GM21737 (cell line): Measurements from ENCODE around the gene RDH5.

ENCODE experiments used
- ATAC-seq: cut with Tn5 transposase; IDR thresholded peaks from one replicate; pipeline ENCODE4 v1.9.1; 2021; ENCODE audit warnings: mild to moderate bottlenecking, moderate library complexity; ENCODE audit not compliant: unreplicated experiment

Gene RDH5

DNA sequence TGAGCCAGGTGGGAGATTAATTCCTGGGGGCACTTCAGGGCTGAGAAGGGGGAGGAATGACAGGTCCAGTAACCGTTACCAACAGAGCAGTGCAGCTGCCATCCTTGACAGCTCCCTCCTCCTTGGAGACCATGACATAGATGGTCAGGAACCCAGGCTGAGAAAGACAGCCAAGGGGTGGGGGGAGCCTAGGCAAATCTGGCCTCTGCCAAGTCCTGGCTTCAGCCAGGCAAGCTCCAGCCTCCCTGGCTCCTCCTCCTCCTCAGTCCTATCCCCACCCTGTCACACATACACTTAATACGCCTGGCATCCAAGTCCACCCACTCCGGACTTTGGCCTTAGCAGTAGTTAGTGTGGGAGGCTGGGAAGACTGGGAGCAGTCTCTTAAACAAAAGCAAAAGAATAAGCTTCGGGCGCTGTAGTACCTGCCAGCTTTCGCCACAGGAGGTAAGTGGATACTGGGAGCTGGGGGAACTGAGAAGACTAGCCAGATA lies at the start of gene RDH5:
Gene RDH5 (plus strand): TSS at position 323 of the 494 bp plus-strand sequence. CDS start 792 bp downstream, outside the sequence.
- no peak for ATAC-seq

DNA sequence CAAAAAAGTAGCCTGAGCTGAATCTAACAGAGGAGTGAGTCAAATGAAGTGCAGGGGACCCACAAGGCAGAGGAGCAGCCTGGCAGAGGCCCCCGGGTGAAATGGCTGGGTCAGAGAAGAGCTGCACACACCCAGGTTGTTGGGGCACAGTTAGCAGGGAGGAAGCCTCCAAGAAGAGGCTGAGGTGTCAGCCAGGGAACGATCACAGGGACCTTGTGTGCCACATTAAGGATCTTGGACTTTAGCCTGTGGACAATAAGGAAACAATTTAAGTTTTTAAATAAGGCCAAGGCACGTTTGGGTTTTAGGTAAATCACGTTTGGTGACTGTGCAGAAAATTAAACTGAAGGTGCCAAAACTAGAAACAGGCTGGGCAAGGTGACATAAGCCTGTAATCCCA lies 48.4 kb upstream of the RDH5 start:
- ATAC-seq = no peak

GRCh38 chr12:55673638-55674037 lies 46.6 kb upstream of the RDH5 start:
- ATAC-seq = peak; percentile 97

- ATAC-seq = no peak
Observed at GRCh38 chr12:55675666-55676065, 44.5 kb upstream of the RDH5 start.

DNA sequence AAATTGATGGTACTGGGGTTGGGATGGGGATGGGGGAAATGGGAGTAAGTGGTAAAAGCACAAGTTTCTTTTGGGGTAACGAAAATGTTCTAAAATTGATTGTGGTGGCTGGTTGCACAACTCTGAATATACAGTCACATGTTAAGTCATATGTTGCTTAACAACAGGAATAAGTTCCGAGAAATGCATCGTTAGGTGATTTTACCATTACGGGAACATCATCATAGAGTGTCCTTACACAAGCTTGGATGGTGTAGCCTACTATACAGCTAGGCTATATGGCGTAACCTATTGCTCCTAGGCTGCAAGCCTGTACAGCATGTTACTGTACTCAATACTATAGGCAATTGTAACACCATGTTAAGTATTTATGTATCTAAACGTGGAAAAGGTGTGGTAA lies 43.5 kb upstream of the RDH5 start:
- ATAC-seq = no peak

- ATAC-seq = no peak
Observed at GRCh38 chr12:55679691-55680090, 40.5 kb upstream of the RDH5 start.

DNA sequence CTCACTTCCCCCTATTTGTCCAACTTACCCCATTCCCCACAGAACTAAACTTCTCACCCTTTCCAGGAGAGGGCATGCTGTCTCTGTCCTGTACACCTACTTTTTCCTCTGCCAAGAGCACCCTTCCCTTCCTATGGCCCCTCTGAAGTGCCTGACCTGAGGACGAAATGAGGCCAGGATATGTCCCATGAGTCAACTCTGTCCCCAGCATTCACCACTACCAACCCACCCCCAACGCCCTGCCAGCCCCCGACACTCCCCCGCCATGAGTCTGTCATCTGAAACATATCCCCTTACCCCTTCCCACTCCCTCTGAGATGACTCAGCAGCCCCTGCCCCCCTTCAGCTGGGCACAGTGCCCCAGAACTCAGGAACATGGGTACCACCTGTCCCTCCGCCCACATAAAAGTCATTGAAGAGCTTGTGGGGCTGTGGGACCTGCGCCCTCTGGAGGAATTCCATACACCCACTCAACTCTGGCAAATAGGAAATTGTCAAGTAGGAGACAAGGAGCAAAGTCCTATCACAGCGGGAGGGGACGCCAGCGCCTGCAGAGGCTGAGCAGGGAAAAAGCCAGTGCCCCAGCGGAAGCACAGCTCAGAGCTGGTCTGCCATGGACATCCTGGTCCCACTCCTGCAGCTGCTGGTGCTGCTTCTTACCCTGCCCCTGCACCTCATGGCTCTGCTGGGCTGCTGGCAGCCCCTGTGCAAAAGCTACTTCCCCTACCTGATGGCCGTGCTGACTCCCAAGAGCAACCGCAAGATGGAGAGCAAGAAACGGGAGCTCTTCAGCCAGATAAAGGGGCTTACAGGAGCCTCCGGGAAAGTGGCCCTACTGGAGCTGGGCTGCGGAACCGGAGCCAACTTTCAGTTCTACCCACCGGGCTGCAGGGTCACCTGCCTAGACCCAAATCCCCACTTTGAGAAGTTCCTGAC lies 38.8 kb upstream of the RDH5 start:
- no peak for ATAC-seq

- ATAC-seq = no peak
Observed at GRCh38 chr12:55682087-55682796, 38.0 kb upstream of the RDH5 start.

- no peak for ATAC-seq
Observed at GRCh38 chr12:55683676-55684075, 36.5 kb upstream of the RDH5 start.

DNA sequence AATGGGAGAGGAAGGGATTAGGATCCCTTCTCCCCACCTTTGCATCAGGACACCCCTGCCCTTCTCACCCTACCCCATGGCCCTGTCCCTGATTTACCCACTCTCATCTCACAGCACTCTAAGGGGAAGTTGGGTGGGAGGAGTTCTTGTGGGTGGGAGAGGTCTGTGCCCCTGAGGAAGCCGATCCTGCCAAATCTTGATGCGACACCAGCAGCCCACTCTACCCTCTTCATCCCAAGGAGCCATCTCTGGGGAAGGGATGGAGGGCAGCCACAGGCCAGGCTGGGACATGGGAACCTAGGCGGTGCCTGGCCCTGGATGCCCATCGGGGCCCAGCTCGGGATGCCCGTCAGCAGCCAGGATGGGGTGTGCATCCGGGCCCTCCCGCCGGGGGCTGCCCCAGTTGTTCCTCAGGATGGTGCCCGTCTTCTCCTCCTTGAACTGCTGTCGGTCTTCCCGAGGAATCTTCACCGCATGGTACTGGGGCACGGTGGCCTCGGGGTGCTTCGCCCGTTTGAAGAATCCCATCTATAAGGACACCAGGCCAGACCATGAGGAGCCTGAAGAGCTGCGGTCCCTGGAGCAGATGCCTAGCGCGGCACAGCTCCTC lies 35.3 kb upstream of the RDH5 start:
- no peak for ATAC-seq

- ATAC-seq = no peak
Observed at GRCh38 chr12:55685671-55686070, 34.5 kb upstream of the RDH5 start.

DNA sequence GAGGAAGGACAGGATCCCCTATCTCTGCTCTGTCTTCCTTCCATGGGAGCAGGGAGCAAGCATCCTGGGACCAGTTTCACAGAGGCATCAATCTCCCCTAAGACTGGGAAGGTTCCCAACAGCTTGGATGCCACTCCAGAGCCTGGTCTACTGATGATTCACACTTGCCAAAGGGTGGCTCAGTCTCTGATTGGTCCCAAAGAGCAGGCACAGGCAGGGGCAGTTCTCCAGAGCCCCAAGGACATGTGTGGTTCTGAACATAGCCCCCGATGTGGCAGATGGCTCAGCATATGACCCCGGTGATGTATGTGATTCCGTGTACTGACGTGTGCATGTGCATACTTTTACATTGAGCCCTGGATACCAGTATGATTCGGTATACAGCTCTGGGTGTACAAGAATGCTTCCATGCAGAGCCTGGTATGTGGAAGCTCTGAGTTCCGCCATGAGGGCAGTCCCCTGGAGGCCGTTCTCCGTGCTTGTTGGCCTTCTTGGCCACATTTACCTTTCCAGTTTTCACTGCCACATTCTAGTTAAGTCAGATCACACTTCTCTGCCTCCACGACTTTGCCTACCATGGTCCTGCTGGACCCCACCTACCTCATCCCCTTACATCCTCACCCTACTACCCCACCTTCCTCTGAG lies 33.7 kb upstream of the RDH5 start:
- ATAC-seq = no peak

DNA sequence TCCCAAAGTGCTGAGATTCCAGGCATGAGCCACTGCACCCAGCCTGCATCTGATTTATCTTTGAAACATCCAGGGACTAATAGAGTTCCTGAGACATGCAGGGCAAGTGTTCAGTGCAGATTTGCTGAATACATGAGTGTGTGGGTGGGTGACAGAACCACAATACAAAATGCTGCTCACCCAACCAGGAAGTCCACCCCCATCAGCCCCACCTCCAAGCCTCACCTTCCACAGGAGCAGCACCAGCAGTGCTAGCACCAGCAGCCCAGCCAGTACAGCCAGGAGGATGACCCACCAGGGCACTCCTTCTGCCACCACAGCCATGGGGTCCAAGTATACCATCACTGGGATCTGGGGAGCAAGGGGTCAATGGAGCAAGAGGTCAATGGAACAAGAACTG lies 32.4 kb upstream of the RDH5 start:
- no peak for ATAC-seq

DNA sequence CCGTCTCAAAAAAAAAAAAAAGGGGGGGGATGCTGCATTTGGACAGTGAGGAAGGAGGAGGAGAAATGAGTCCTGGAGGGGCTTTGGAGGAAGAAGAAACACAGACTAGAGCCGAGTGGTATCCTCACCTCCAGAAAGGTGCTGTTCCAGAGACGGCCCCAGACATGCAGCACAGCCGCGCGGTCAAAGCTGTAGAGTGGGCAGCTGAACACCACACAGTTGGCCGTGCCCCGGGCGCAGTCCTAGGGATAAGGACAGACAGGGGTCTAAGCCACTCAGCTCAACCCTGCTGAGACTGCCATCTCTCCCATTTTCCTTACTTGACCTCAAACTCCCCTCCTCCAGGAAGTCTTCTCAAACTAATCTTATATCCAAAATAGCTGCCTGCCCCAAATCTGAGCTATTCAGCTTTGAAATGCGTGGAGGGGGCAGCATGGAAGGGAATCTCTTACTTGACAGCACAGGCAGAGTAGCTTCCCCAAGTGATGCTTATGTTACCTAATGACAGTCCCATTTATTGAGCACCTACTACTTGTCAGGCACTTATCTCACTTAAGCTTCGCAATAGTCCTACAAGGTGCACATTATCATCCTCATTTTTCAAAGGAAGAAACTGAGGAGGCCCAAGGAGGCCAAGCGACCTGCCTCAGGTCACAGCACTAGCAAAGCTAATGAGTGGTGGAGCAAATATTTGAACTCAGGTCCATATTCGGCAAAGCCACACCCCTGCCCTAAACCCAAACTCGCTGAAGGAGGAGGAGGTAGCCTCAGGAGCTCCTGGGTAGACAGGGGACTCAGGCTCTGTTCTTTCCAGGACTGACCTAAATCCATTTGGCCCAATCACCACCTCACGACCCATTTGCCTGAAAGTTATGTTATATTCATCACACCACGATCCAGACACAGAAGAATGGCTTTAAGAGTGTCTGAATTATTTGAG lies 31.2 kb upstream of the RDH5 start:
- no peak for ATAC-seq

DNA sequence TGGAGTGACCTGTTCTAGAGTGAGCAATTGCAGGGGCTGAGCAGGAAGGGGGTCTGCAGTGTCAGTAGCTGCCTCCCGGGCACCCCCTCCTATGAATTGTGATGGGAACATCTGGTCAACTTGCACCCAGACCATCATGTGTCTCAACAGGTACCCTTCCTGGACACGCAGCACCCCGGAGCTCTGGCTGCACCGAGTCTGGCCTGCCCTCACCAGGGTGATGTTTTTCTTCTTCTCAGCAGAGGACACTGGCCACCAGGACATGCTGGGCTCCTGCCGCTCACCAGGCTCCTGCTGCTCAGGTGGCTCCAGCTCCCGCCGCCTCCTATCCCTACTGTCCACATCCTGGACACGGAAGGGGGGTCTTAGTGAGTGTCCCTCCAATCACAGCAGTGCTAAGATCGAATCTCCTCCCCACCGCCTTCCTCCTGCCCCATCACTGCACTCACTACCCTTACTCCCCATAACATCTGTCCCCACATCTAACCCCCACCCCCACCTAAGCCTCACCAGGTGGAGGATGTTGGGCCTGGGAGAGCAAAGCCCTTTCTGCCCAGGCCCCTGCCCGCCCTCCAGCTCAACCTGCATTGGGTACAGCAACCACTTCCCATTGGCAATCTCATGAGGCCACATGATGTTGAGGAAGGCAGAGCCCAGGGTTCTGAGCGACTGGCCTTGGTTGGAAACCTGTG lies 27.4 kb upstream of the RDH5 start:
- no peak for ATAC-seq

DNA sequence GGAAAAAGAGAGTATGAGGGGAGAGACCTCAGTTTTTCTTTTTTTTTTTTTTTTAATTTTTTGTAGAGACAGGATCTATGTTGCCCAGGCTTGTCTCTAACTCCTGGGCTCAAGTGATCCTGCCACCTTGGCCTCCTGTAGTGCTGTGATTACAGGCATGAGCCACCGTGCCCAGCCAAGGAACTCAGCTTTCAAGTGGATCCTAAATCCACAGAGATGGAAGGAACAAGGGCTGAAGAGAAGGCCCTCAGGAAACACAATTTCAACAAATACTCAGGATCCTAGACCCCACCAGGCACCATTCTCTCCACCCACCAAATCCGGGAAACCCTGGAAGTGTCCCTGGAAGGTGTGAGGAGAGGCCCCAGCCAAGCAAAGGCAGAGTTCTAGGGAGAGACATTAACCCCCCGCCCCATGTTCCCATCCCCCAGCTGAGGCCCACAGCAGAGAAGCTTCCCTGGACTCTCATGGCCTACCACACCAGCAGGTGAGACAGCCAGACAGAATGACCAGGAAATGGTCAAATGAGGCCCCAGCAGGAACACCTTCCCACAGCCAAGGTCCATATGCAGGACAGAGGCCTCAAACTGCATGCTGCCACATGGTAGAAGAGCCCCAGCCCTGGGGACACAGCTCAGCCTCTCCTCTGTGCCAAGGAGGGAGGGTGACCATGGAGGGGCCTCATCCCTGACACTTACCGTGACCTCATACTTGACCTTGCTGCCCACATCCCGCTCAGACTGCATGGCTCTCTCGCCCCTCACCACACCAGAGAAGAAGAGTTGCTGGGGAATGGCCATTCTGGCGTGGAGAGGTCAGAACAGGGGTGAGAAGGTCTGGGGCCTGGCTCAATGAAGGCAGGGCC lies 26.6 kb upstream of the RDH5 start:
- no peak for ATAC-seq

DNA sequence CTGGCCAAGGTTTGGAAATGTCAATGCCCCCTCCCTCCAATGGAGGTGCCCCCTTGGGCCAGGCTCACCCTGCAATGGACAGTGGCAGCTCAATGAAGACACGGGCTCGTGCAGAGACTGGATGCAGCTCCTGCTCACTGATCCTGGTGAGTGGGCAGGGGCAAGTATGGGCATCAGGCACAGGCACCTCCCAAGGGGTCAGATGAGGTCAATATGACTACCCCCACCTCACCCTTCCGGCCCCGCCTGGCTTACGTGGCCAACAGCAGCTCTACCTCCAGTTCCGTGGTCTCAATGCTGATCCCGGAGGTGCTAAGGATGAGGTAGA lies 26.0 kb upstream of the RDH5 start:
- no peak for ATAC-seq

DNA sequence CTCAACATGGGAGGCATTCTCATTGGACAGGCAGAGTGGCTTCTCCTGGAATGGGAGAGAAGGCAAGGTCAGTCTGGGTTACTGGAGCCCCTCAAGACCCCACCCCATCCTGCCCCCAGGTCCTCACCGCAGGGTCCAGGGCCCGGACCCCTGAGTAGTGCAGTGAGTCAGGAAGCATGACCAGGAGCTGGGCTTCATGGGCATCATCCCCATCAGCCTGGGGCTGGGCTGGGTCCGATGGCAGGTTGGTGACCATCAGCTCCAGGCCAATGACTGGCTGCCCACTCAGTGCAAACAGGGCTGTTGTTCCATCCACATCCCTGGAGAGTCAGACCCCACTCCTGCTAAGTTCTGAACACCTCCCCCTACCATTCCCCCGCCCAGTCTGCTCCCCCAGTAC lies 25.5 kb upstream of the RDH5 start:
- ATAC-seq = no peak

DNA sequence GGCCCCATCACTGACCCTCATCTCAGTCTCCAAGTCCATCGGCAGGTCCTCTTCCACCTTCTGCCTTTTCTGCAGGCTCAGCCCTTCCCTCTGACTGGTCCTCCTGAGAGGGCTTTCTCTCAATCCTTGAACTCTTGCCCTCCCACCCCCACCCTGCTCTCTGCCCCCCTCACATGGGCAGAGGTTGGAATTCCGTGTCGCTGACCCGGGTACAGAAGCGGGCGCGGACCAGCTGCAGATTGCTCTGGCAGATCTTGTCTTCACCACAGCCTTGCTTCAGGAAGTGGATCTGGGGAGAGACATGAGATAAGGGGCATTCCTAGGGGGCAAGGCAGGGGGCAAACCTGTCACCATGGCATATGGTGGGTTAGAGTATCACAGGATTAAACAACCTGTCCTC lies 24.8 kb upstream of the RDH5 start:
- no peak for ATAC-seq
